ENCODE results near the gene DNM2. TPM values are rescaled to one million over a fixed set of nuclear protein-coding genes. Genes with fewer than 3 reads are reported as not detected.

The DNM2 gene
- total and polyA plus RNA-seq, 2 of the 13 experiments (the other 11 are each of a cell fraction or from before 2014, with no cell fraction given) = 41.7 to 59.8 TPM

GRCh38 chr19:10831987-10832938, 114.4 kb downstream of the DNM2 start (continued):
- TF ChIP-seq GMEB1 (CRISPR knock-in tag; IDR thresholded peaks at IDR 0.05; ENCODE audit: borderline replicate concordance) (no peak), RXRB (CRISPR knock-in tag; IDR thresholded peaks at IDR 0.05; ENCODE audit: borderline replicate concordance) (no peak), ZNF124 (CRISPR knock-in tag; IDR thresholded peaks at IDR 0.05) (no peak), RAD51 (IDR thresholded peaks at IDR 0.05; ENCODE audit: borderline replicate concordance) (no peak), ZNF318 (CRISPR knock-in tag; IDR thresholded peaks at IDR 0.05) (no peak), KDM3A (CRISPR knock-in tag; IDR thresholded peaks at IDR 0.05; ENCODE audit: low read depth) (no peak), RBFOX2 (IDR thresholded peaks at IDR 0.05; ENCODE audit: low read depth, low read length) (peak; percentile 20; the same call in 1 of the 2 replicates), ZNF562 (CRISPR knock-in tag; IDR thresholded peaks at IDR 0.05; ENCODE audit: borderline replicate concordance) (no peak), ZNF510 (CRISPR knock-in tag; IDR thresholded peaks at IDR 0.05; ENCODE audit: low read depth) (no peak)

Data from HepG2 (cell line).